Spleen (tissue), 11 donors: Measurements from ENCODE around the gene PTPRG. TPM values are rescaled to one million over a fixed set of nuclear protein-coding genes. Genes with fewer than 3 reads are reported as not detected.

Experiments used
- DNase-seq: peaks from one replicate; pipeline ENCODE4 v3.0.0-alpha.2; 2020
- H3K27ac ChIP-seq, 8 donors: fragments of 200-600 bp; sonication (generic) in 7 of 8; 1 replicate in 4 of 8; 2 replicates in 4 of 8; pipeline versions ENCODE4 v1.5.0 to v1.8.0; 2016 to 2021; ENCODE audit warnings: inconsistent platforms in 4 of 8, mild to moderate bottlenecking in 4 of 8, moderate library complexity in 1 of 8
- H3K27me3 ChIP-seq, 7 donors: fragments of 200-600 bp; sonication (generic) in 6 of 7; replicated peaks in 1 of 7; 1 replicate in 4 of 7; 2 replicates in 3 of 7; pipeline versions ENCODE4 v1.5.0 to v1.8.0; 2016 to 2021; ENCODE audit warnings: inconsistent platforms in 3 of 7, mild to moderate bottlenecking in 1 of 7
- H3K36me3 ChIP-seq, 6 donors: fragments of 200-600 bp; sonication (generic) in 5 of 6; 1 replicate in 4 of 6; 2 replicates in 2 of 6; pipeline versions ENCODE4 v1.5.0 to v1.8.0; 2016 to 2021; ENCODE audit warnings: inconsistent platforms in 2 of 6
- H3K4me1 ChIP-seq, 6 donors: fragments of 200-600 bp; sonication (generic) in 5 of 6; 1 replicate in 3 of 6; 2 replicates in 3 of 6; pipeline versions ENCODE4 v1.5.0 to v1.8.0; 2016 to 2021; ENCODE audit warnings: inconsistent platforms in 3 of 6
- H3K4me3 ChIP-seq, 8 donors: fragments of 200-600 bp; sonication (generic) in 7 of 8; 1 replicate in 4 of 8; 2 replicates in 4 of 8; pipeline versions ENCODE4 v1.5.0 to v1.8.0; 2016 to 2021; ENCODE audit warnings: inconsistent platforms in 4 of 8, mild to moderate bottlenecking in 4 of 8, moderate library complexity in 2 of 8
- H3K9me3 ChIP-seq, 8 donors: fragments of 200-600 bp; sonication (generic) in 7 of 8; 1 replicate in 4 of 8; 2 replicates in 4 of 8; pipeline versions ENCODE4 v1.5.0 to v1.8.0; 2016 to 2021; ENCODE audit warnings: inconsistent platforms in 4 of 8
- POLR2A ChIP-seq, 3 donors: fragments of 450-650 bp; IDR thresholded peaks; one replicate each; pipeline ENCODE4 v1.5.1; 2017; ENCODE audit warnings: antibody characterized with exemption in 3 of 3, mild to moderate bottlenecking in 1 of 3
- POLR2AphosphoS5 ChIP-seq, 3 donors: sonication (generic); formaldehyde crosslinking; IDR thresholded peaks; one replicate each; pipeline ENCODE4 v1.5.1; 2017; ENCODE audit warnings: antibody characterized with exemption in 3 of 3
- WGBS, 5 donors: extraction: QIAGEN DNeasy Blood & Tissue Kit in 3 of 5; methylation state at CpG; one replicate each; pipeline versions ENCODE4 v1.1.5 to v1.1.7; 2013 to 2018; 5-methylcytosine and 5-hydroxymethylcytosine counted together
- intact Hi-C: fragments of 100-400 bp; cut with DNase I; formaldehyde crosslinking; loops from one replicate; pipeline ENCODE4 v1.15.0; 2023; ENCODE audit warnings: low total_unique reads
- polyA plus RNA-seq, 3 donors: library from polyadenylated mRNA; stranded (reverse); fragments of 200-250 nt; gene quantifications; one replicate each; pipeline ENCODE4 v1.2.1, GENCODE V29; 2013
- total RNA-seq, 7 donors: library from RNA; depleted of rRNA in 3 of 7; stranded (reverse); fragments of >200 nt in 3 of 7; fragmentation: NEBNext Ultra II Directional in 4 of 7; extraction: Animal tissue kit (Norgen Biotek cat#: 25700) in 4 of 7; gene quantifications; one replicate each; pipeline versions ENCODE4 v1.1.0 to v1.2.1, GENCODE V29; 2016 to 2021
- TF ChIP-seq, protein P1 (sequence below), 11 experiments: fragments of 200-600 bp in 7 of 11; fragments of 450-650 bp in 4 of 11; sonication (generic) in 4 of 11; IDR thresholded peaks in 8 of 11; conservative IDR thresholded peaks in 3 of 11; 1 replicate in 7 of 11; 2 replicates in 4 of 11; pipeline versions ENCODE4 v1.4.0 to v1.8.0; 2016 to 2021; ENCODE audit warnings: antibody characterized with exemption in 11 of 11, inconsistent platforms in 4 of 11, mild to moderate bottlenecking in 1 of 11
- donor health status: healthy with polysubstance abuse.
- donor health status: DM: no; HTN: no; CAD: no; lungs with moderate emphysema.
- donor health status: DM: no; HTN: no; CAD: no.
- donor health status: Bipolar disorder and iron deficiency.
- donor health status: healthy.
- donor health status: DM: no; HTN: no; CAD: no.
- donor health status: DM: yes; HTN: yes; CAD: no.

PTPRG gene
- total and polyA plus RNA-seq, 10 donors, result 0.89 to 77.0 (median 34.5) TPM

DNA sequence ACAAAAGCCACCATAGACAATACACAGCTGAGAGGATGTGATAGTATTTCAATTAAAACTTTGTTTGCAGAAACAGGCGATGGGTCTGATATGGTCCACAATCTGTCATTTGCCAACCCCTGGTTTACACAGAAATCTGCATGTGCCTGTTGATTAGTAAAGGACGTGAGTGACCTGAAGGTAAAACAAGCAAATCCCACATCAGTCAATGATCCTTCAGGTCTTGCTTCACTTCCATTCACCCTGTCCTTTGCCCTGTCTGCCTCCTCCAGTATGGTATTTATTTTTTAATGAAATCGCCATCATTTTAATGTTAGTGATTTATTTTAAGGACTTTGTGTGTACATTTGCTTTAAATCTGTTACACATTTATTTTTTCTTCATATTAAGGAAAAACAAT is 645.8 kb downstream of the PTPRG start:
- Histone ChIP-seq H3K27me3 (no peaks in the 10 kb centered on the region), H3K4me3 (no peak overlapping the region), H3K36me3 (peaks cover 0 to 23% (median 2%) of the 10 kb centered on the region in 6 donors), H3K4me1 (no peaks in the 10 kb centered on the region), H3K27ac (no peak overlapping the region), H3K9me3 (no peaks in the 10 kb centered on the region)
- 75 to 98% (median 94%) methylated on average over 3 of the region's 3 CpGs for WGBS, 5 donors
- TF ChIP-seq, protein P1, sequence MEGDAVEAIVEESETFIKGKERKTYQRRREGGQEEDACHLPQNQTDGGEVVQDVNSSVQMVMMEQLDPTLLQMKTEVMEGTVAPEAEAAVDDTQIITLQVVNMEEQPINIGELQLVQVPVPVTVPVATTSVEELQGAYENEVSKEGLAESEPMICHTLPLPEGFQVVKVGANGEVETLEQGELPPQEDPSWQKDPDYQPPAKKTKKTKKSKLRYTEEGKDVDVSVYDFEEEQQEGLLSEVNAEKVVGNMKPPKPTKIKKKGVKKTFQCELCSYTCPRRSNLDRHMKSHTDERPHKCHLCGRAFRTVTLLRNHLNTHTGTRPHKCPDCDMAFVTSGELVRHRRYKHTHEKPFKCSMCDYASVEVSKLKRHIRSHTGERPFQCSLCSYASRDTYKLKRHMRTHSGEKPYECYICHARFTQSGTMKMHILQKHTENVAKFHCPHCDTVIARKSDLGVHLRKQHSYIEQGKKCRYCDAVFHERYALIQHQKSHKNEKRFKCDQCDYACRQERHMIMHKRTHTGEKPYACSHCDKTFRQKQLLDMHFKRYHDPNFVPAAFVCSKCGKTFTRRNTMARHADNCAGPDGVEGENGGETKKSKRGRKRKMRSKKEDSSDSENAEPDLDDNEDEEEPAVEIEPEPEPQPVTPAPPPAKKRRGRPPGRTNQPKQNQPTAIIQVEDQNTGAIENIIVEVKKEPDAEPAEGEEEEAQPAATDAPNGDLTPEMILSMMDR (IDR thresholded peaks at IDR 0.05 in 8 of 11, conservative IDR thresholded peaks at IDR 0.05 in 3 of 11), result no peak
- TF ChIP-seq POLR2AphosphoS5 (IDR thresholded peaks at IDR 0.05) (no peak), POLR2A (IDR thresholded peaks at IDR 0.05) (no peak)
- intact Hi-C loops, result no loop called here
- DNase-seq, result no peak

DNA sequence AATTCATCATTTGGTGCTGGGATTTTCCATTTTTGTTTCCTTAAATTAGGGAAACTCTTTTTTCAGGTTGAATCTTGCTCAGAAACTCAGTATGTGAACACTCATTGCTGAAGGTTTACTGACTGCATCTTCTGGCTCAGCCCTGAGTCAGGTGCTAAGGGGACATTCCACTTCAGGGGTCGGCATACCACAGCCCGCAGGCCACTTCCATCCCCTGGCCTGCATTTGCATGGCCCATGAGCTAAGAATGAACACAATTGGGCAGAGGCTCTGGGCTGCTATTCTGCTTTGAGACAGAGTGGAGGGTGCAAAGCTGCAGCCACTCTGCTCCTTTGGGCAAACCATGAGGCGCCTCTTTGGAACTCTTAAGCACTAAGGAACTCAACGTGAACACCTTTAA is 647.0 kb downstream of the PTPRG start:
- 88 to 94% (median 91%) methylated on average over 4 of the region's 4 CpGs for WGBS, 5 donors
- Histone ChIP-seq H3K9me3 (no peaks in the 10 kb centered on the region), H3K36me3 (peaks cover 0 to 18% (median 2%) of the 10 kb centered on the region in 6 donors), H3K4me1 (no peaks in the 10 kb centered on the region), H3K27me3 (no peaks in the 10 kb centered on the region), H3K4me3 (no peak overlapping the region), H3K27ac (no peak overlapping the region)
- intact Hi-C loops, result no loop called here
- DNase-seq, result no peak
- TF ChIP-seq POLR2AphosphoS5 (IDR thresholded peaks at IDR 0.05) (no peak), POLR2A (IDR thresholded peaks at IDR 0.05) (no peak)
- TF ChIP-seq, protein P1 (IDR thresholded peaks at IDR 0.05 in 8 of 11, conservative IDR thresholded peaks at IDR 0.05 in 3 of 11), result no peak

DNA sequence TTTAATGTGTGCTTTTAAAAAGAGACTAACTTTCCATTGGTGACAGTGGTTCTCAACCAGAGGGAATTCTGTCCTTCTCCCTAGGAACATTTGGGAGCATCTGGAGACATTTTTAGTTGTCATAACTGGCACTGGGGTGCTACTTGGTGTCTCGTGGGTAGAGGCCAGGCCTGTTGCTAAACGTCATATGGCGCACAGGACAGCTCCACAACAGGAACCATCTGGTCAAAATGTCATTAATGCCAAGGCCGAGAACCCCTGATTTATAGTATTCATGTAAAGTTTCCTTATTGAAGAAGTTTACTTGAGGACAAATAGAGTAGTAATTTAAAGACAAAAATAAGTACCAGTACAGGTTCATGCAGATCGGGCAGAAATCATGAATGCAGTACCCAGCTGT is 647.7 kb downstream of the PTPRG start:
- intact Hi-C loops, result no loop called here
- Histone ChIP-seq H3K27ac (no peak overlapping the region), H3K36me3 (peaks cover 0 to 11% (median 0%) of the 10 kb centered on the region in 6 donors), H3K9me3 (no peaks in the 10 kb centered on the region), H3K4me1 (no peaks in the 10 kb centered on the region), H3K27me3 (no peaks in the 10 kb centered on the region), H3K4me3 (no peak overlapping the region)
- no peak for TF ChIP-seq POLR2A (IDR thresholded peaks at IDR 0.05)
- TF ChIP-seq, protein P1 (IDR thresholded peaks at IDR 0.05 in 8 of 11, conservative IDR thresholded peaks at IDR 0.05 in 3 of 11), result no peak
- no peak for TF ChIP-seq POLR2AphosphoS5 (IDR thresholded peaks at IDR 0.05)
- no peak for DNase-seq
- 39 to 55% (median 46%) methylated on average over 5 of the region's 5 CpGs for WGBS, 5 donors

DNA sequence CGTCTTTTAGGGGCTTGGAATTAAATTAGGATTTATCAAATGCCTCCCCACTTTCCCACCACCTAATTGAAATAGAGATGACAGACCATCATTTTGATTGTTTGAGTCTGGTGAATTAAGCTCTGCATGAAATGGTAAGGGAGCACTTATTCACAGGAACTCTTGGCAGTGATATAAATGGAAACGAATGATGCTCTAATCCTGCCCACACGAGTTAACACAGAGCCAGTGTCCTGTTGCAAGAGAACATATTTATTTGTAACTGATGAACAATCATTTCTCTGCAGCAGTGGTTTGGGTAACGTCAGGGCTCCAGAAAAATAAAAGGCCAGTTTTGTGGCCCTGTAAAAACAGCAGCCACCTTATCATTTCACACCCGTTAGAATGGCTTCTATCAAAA is 648.6 kb downstream of the PTPRG start:
- no peaks in the 10 kb centered on the region for H3K9me3 ChIP-seq
- peaks cover 0 to 4% (median 0%) of the 10 kb centered on the region in 6 donors for H3K36me3 ChIP-seq
- H3K27me3 ChIP-seq, result no peaks in the 10 kb centered on the region
- no peak overlapping the region for H3K27ac ChIP-seq
- TF ChIP-seq, protein P1 (IDR thresholded peaks at IDR 0.05 in 8 of 11, conservative IDR thresholded peaks at IDR 0.05 in 3 of 11), result no peak
- no peak for TF ChIP-seq POLR2A (IDR thresholded peaks at IDR 0.05)
- no peak for TF ChIP-seq POLR2AphosphoS5 (IDR thresholded peaks at IDR 0.05)
- DNase-seq, result no peak
- H3K4me1 ChIP-seq, result no peaks in the 10 kb centered on the region
- intact Hi-C loops, result no loop called here
- no peak overlapping the region for H3K4me3 ChIP-seq
- WGBS, 5 donors, result 70 to 81% (median 74%) methylated on average over 5 of the region's 5 CpGs
